Upper lobe of right lung (tissue), 1 donor: Measurements from ENCODE around the gene DCUN1D3. TPM values are rescaled to one million over a fixed set of nuclear protein-coding genes. Genes with fewer than 3 reads are reported as not detected.
A peak's percentile ranks its signal among the peaks of the same experiment; 100 is the strongest.

Source experiments
- ATAC-seq: fragments of 200-7000 bp; cut with Tn5 transposase; one replicate; pipeline ENCODE4 v1.9.1; 2020; ENCODE audit warnings: mild to moderate bottlenecking, moderate library complexity
- DNase-seq: peaks from one replicate; pipeline ENCODE4 v3.0.0-alpha.2; 2020
- H3K27ac ChIP-seq: fragments of 200-600 bp; one replicate; pipeline ENCODE4 v1.8.0; 2022
- H3K27me3 ChIP-seq: fragments of 200-600 bp; one replicate; pipeline ENCODE4 v1.8.0; 2022; ENCODE audit warnings: mild to moderate bottlenecking
- H3K36me3 ChIP-seq: fragments of 200-600 bp; one replicate; pipeline ENCODE4 v1.8.0; 2022
- H3K4me1 ChIP-seq: fragments of 200-600 bp; one replicate; pipeline ENCODE4 v1.8.0; 2022
- H3K4me3 ChIP-seq: fragments of 200-600 bp; one replicate; pipeline ENCODE4 v1.8.0; 2022; ENCODE audit warnings: mild to moderate bottlenecking
- H3K9me3 ChIP-seq: fragments of 200-600 bp; one replicate; pipeline ENCODE4 v1.8.0; 2022
- CTCF ChIP-seq: fragments of 200-600 bp; IDR thresholded peaks from one replicate; pipeline ENCODE4 v1.8.0; 2022; ENCODE audit warnings: antibody characterized with exemption
- intact Hi-C: fragments of 100-400 bp; cut with DNase I; formaldehyde crosslinking; loops from one replicate; pipeline ENCODE4 v1.11.0; 2022
- total RNA-seq: library from RNA; stranded (reverse); fragmentation: NEBNext Ultra II Directional; extraction: Animal tissue kit (Norgen Biotek cat#: 25700); gene quantifications from one replicate; pipeline ENCODE4 v1.2.1, GENCODE V29; 2021
- donor health status: DM: no; HTN: yes; CAD: no; lungs with severe emphysema.

Gene DCUN1D3
- total RNA-seq, 1 donor from 2014 or later: 28.7 TPM

- Histone ChIP-seq H3K9me3 (no peaks in the 10 kb centered on the region), H3K27ac (no peak overlapping the region), H3K36me3 (no peaks in the 10 kb centered on the region), H3K4me3 (no peak overlapping the region), H3K27me3 (no peaks in the 10 kb centered on the region), H3K4me1 (no peaks in the 10 kb centered on the region)
- no peak for TF ChIP-seq CTCF
- intact Hi-C loops: no loop called here
- DNase-seq (no peak), ATAC-seq (no peak)
These were observed 44.9 kb upstream of the DCUN1D3 start for GRCh38 chr16:20944861-20945574.

- ATAC-seq: no peak
- no peak overlapping the region for H3K4me3 ChIP-seq
- H3K36me3 ChIP-seq: no peaks in the 10 kb centered on the region
- intact Hi-C loops: no loop called here
- DNase-seq: peak; percentile 1
- H3K27me3 ChIP-seq: no peaks in the 10 kb centered on the region
- H3K9me3 ChIP-seq: no peaks in the 10 kb centered on the region
- TF ChIP-seq CTCF: no peak
- no peaks in the 10 kb centered on the region for H3K4me1 ChIP-seq
- no peak overlapping the region for H3K27ac ChIP-seq
These were observed 42.1 kb upstream of the DCUN1D3 start for GRCh38 chr16:20942256-20942655.

- H3K4me1 ChIP-seq: no peaks in the 10 kb centered on the region
- intact Hi-C loops: no loop called here
- no peak for DNase-seq
- TF ChIP-seq CTCF: no peak
- no peaks in the 10 kb centered on the region for H3K27me3 ChIP-seq
- H3K36me3 ChIP-seq: no peaks in the 10 kb centered on the region
- no peak overlapping the region for H3K4me3 ChIP-seq
- no peaks in the 10 kb centered on the region for H3K9me3 ChIP-seq
- ATAC-seq: no peak
- H3K27ac ChIP-seq: no peak overlapping the region
These were observed 41.4 kb upstream of the DCUN1D3 start for GRCh38 chr16:20941636-20941926.

- H3K4me1 ChIP-seq: no peaks in the 10 kb centered on the region
- ATAC-seq (peak; percentile 64), DNase-seq (no peak)
- no peaks in the 10 kb centered on the region for H3K36me3 ChIP-seq
- no peak overlapping the region for H3K4me3 ChIP-seq
- intact Hi-C loops: no loop called here
- TF ChIP-seq CTCF: no peak
- H3K27ac ChIP-seq: no peak overlapping the region
- no peaks in the 10 kb centered on the region for H3K27me3 ChIP-seq
- H3K9me3 ChIP-seq: no peaks in the 10 kb centered on the region
These were observed 40.9 kb upstream of the DCUN1D3 start for GRCh38 chr16:20940871-20941635.

GRCh38 chr16:20939611-20940010 is 39.5 kb upstream of the DCUN1D3 start:
- intact Hi-C loops: no loop called here
- no peak for TF ChIP-seq CTCF
- ATAC-seq: no peak

More at GRCh38 chr16:20939611-20940010, 39.5 kb upstream of the DCUN1D3 start:
- Histone ChIP-seq H3K36me3 (no peaks in the 10 kb centered on the region), H3K9me3 (no peaks in the 10 kb centered on the region), H3K27me3 (no peaks in the 10 kb centered on the region), H3K4me1 (no peaks in the 10 kb centered on the region), H3K27ac (no peak overlapping the region), H3K4me3 (no peak overlapping the region)
- no peak for DNase-seq
